Sigmoid colon (tissue), 4 donors: ENCODE measurements around the gene HMCN1.

Experiments used
- CTCF ChIP-seq, 4 experiments: fragments of 450-650 bp in 3 of 4; fragments of 200-600 bp in 1 of 4; IDR thresholded peaks; one replicate each; pipeline ENCODE4 v1.5.1; 2016 to 2019; ENCODE audit warnings: antibody characterized with exemption in 4 of 4, mild to moderate bottlenecking in 3 of 4, moderate library complexity in 2 of 4
- EP300 ChIP-seq, 4 donors: sonication (generic); formaldehyde crosslinking; IDR thresholded peaks; one replicate each; pipeline ENCODE4 v1.6.1; 2017; ENCODE audit warnings: antibody characterized with exemption in 4 of 4
- POLR2A ChIP-seq, 2 donors: fragments of 450-650 bp; IDR thresholded peaks; one replicate each; pipeline ENCODE4 v1.6.1; 2016; ENCODE audit warnings: antibody characterized with exemption in 2 of 2, mild to moderate bottlenecking in 2 of 2, moderate library complexity in 2 of 2
- POLR2AphosphoS5 ChIP-seq, 4 donors: sonication (generic); formaldehyde crosslinking; IDR thresholded peaks; one replicate each; pipeline ENCODE4 v1.6.1; 2017; ENCODE audit warnings: antibody characterized with exemption in 4 of 4

GRCh38 chr1:185716095-185716494 is 18.1 kb upstream of the HMCN1 start:
- no peak for TF ChIP-seq CTCF (IDR thresholded peaks at IDR 0.05)
- no peak for TF ChIP-seq POLR2A (IDR thresholded peaks at IDR 0.05)
- TF ChIP-seq EP300 (IDR thresholded peaks at IDR 0.05), result no peak
- no peak for TF ChIP-seq POLR2AphosphoS5 (IDR thresholded peaks at IDR 0.05)
